Suprapubic skin (tissue), 4 donors: ENCODE results near the gene ZFP36L2.

Experiments used
- EP300 ChIP-seq: sonication (generic); formaldehyde crosslinking; IDR thresholded peaks from one replicate; pipeline ENCODE4 v1.6.1; 2017; ENCODE audit warnings: antibody characterized with exemption
- POLR2A ChIP-seq, 2 donors: fragments of 450-650 bp; IDR thresholded peaks; one replicate each; pipeline ENCODE4 v1.6.1; 2017; ENCODE audit warnings: antibody characterized with exemption in 2 of 2, mild to moderate bottlenecking in 2 of 2, moderate library complexity in 2 of 2
- POLR2AphosphoS5 ChIP-seq, 3 donors: sonication (generic); formaldehyde crosslinking; IDR thresholded peaks; one replicate each; pipeline ENCODE4 v1.6.1; 2017; ENCODE audit warnings: antibody characterized with exemption in 3 of 3
- TF ChIP-seq, protein P1 (sequence below), 2 donors: fragments of 200-600 bp in 1 of 2; fragments of 450-650 bp in 1 of 2; sonication (generic) in 1 of 2; IDR thresholded peaks; one replicate each; pipeline ENCODE4 v1.5.1; 2016 to 2019; ENCODE audit warnings: antibody characterized with exemption in 2 of 2, mild to moderate bottlenecking in 1 of 2, moderate library complexity in 1 of 2

DNA sequence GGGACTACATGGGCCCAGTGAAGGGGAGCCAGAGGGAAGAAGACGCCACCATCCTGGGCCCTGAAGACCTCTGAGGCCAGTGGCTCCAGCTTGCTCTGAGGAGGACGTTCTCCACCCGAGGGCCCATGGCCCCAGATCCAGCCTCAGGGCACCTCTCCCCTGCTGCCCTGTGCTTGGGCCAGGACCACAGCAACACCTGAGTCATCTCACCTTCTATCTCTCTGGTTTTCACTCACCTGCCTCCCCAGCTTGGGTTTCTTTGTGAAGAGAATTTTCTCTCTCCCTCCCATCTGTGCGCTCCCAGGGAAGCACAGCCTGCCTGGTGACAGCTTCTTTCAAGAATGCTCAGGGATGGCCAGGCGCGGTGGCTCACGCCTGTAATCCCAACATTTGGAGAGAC is 19.8 kb downstream of the ZFP36L2 start:
- TF ChIP-seq, protein P1, sequence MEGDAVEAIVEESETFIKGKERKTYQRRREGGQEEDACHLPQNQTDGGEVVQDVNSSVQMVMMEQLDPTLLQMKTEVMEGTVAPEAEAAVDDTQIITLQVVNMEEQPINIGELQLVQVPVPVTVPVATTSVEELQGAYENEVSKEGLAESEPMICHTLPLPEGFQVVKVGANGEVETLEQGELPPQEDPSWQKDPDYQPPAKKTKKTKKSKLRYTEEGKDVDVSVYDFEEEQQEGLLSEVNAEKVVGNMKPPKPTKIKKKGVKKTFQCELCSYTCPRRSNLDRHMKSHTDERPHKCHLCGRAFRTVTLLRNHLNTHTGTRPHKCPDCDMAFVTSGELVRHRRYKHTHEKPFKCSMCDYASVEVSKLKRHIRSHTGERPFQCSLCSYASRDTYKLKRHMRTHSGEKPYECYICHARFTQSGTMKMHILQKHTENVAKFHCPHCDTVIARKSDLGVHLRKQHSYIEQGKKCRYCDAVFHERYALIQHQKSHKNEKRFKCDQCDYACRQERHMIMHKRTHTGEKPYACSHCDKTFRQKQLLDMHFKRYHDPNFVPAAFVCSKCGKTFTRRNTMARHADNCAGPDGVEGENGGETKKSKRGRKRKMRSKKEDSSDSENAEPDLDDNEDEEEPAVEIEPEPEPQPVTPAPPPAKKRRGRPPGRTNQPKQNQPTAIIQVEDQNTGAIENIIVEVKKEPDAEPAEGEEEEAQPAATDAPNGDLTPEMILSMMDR (IDR thresholded peaks at IDR 0.05) = no peak
- TF ChIP-seq POLR2A (IDR thresholded peaks at IDR 0.05) (no peak), POLR2AphosphoS5 (IDR thresholded peaks at IDR 0.05) (no peak), EP300 (no peak)
